ENCODE data around the gene GRB10.
"Not testable (repeated sequence)": the region's sequence is repeated elsewhere in the genome, so short reads cannot be mapped to it uniquely, and the experiment has no call there.

Gene GRB10

GRCh38 chr7:50584793-50585408 is 197.8 kb downstream of the GRB10 start:
- DNase-seq (ENCODE audit: low read depth, low spot score) = no peak

- no peak for DNase-seq (ENCODE audit: low read depth, low spot score)
Observed at GRCh38 chr7:50584386-50584785, 198.3 kb downstream of the GRB10 start.

GRCh38 chr7:50583295-50583694 is 199.4 kb downstream of the GRB10 start:
- DNase-seq (ENCODE audit: low read depth, low spot score) = not testable (repeated sequence)

- DNase-seq (ENCODE audit: low read depth, low spot score) = not testable (repeated sequence)
Observed at GRCh38 chr7:50582271-50582670, 200.4 kb downstream of the GRB10 start.

- DNase-seq (ENCODE audit: low read depth, low spot score) = not testable (repeated sequence)
Observed at GRCh38 chr7:50580666-50581065, 202.0 kb downstream of the GRB10 start.

GRCh38 chr7:50580057-50580456 is 202.6 kb downstream of the GRB10 start:
- DNase-seq (ENCODE audit: low read depth, low spot score) = no peak

- DNase-seq (ENCODE audit: low read depth, low spot score) = not testable (repeated sequence)
Observed at GRCh38 chr7:50578105-50578504, 204.6 kb downstream of the GRB10 start.

GRCh38 chr7:50577569-50577968 is 205.1 kb downstream of the GRB10 start:
- DNase-seq (ENCODE audit: low read depth, low spot score) = no peak

GRCh38 chr7:50576388-50576787 is 206.3 kb downstream of the GRB10 start:
- DNase-seq (ENCODE audit: low read depth, low spot score) = not testable (repeated sequence)

- DNase-seq (ENCODE audit: low read depth, low spot score) = no peak
Observed at GRCh38 chr7:50567715-50568261, 214.9 kb downstream of the GRB10 start.

GRCh38 chr7:50565977-50566376 is 216.7 kb downstream of the GRB10 start:
- no peak for DNase-seq (ENCODE audit: low read depth, low spot score)

GRCh38 chr7:50565559-50565916 is 217.2 kb downstream of the GRB10 start:
- no peak for DNase-seq (ENCODE audit: low read depth, low spot score)

- DNase-seq (ENCODE audit: low read depth, low spot score) = no peak
Observed at GRCh38 chr7:50564640-50565558, 217.8 kb downstream of the GRB10 start, which contains the start of gene DDC. Gene DDC (minus strand): TSS chr7:50565405. CDS start chr7:50544085, 21,320 bp downstream.

GRCh38 chr7:50564171-50564570 is 218.5 kb downstream of the GRB10 start:
- DNase-seq (ENCODE audit: low read depth, low spot score) = no peak

- DNase-seq (ENCODE audit: low read depth, low spot score) = no peak
Observed at GRCh38 chr7:50562136-50562535, 220.6 kb downstream of the GRB10 start.

GRCh38 chr7:50560865-50561351 is 221.8 kb downstream of the GRB10 start:
- no peak for DNase-seq (ENCODE audit: low read depth, low spot score)

- DNase-seq (ENCODE audit: low read depth, low spot score) = no peak
Observed at GRCh38 chr7:50559881-50560280, 222.8 kb downstream of the GRB10 start.

GRCh38 chr7:50558294-50559053 is 224.2 kb downstream of the GRB10 start:
- no peak for DNase-seq (ENCODE audit: low read depth, low spot score)

- no peak for DNase-seq (ENCODE audit: low read depth, low spot score)
Observed at GRCh38 chr7:50557099-50557498, 225.6 kb downstream of the GRB10 start.

GRCh38 chr7:50556247-50556991 is 226.3 kb downstream of the GRB10 start:
- DNase-seq (ENCODE audit: low read depth, low spot score) = no peak

GRCh38 chr7:50555594-50556140 is 227.0 kb downstream of the GRB10 start:
- no peak for DNase-seq (ENCODE audit: low read depth, low spot score)

All from iPS DF 19.7 (cell line).